ENCODE data around the gene RAMP1. TPM values are rescaled to one million over a fixed set of nuclear protein-coding genes. Genes with fewer than 3 reads are reported as not detected.

Gene RAMP1
- total RNA-seq, 1 donor from 2014 or later: 9.1 TPM

DNA sequence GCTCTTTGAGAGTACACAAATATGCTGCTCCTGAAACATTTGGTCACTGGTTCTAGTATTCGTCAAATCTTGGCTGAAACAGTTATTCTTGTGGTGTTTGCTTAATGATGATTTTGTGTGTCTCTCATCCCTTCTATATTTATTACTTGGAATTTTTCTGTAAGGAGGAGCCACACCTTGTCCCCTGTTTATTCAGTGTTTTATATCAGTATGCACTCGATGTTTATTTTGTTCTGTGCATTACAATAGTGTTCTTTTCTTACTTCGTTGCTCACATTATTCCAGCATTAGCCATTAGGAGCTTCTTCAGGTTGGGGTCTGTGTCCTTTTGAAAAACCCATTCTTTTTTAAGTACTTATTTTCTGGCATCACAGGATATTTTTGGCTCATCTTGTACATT, 5.1 kb upstream of the RAMP1 start:
- Mint-ChIP-seq H3K4me3 (ENCODE audit: unreplicated experiment) (no peak overlapping the region), H3K36me3 (ENCODE audit: low read depth, unreplicated experiment) (no peaks in the 10 kb centered on the region), H3K9me3 (ENCODE audit: unreplicated experiment) (peaks cover 2% of the 10 kb centered on the region), H3K27me3 (ENCODE audit: low read depth, unreplicated experiment) (peaks cover 33% of the 10 kb centered on the region), H3K27ac (ENCODE audit: unreplicated experiment) (no peak overlapping the region), H3K4me1 (ENCODE audit: low read depth, unreplicated experiment) (peaks cover 5% of the 10 kb centered on the region)
- H3K79me2 ChIP-seq (ENCODE audit: insufficient read depth, low read length): no peaks in the 10 kb centered on the region
- no peak for DNase-seq (ENCODE audit: low read depth)
- peaks cover 4% of the 10 kb centered on the region for H3K27me3 ChIP-seq (ENCODE audit: insufficient read depth, low read length)
- no peak overlapping the region for H3K4me3 ChIP-seq (ENCODE audit: insufficient read depth, low read depth, low read length)
- FAIRE-seq: peak; percentile 5
- TF ChIP-seq EZH2 (IDR thresholded peaks at IDR 0.05; ENCODE audit: insufficient read depth, low read length) (no peak), CTCF (IDR thresholded peaks at IDR 0.05; ENCODE audit: insufficient read depth, low read depth, low read length) (no peak)
- peaks cover 2% of the 10 kb centered on the region for H3K9me3 ChIP-seq (ENCODE audit: insufficient read depth, low read depth, low read length)
- H4K20me1 ChIP-seq (ENCODE audit: insufficient read depth, low read length): no peaks in the 10 kb centered on the region
- H3K27ac ChIP-seq (ENCODE audit: low read depth, low read length): no peak overlapping the region
- no peak overlapping the region for H3K4me2 ChIP-seq (ENCODE audit: low read length)
- no peak overlapping the region for H2AFZ ChIP-seq (ENCODE audit: low read depth, low read length)
- H3K9ac ChIP-seq (ENCODE audit: low read length): no peak overlapping the region
- H3K4me1 ChIP-seq (ENCODE audit: insufficient read depth, low read length): peaks cover 8% of the 10 kb centered on the region
- no peaks in the 10 kb centered on the region for H3K36me3 ChIP-seq (ENCODE audit: insufficient read depth, low read length)

DNA sequence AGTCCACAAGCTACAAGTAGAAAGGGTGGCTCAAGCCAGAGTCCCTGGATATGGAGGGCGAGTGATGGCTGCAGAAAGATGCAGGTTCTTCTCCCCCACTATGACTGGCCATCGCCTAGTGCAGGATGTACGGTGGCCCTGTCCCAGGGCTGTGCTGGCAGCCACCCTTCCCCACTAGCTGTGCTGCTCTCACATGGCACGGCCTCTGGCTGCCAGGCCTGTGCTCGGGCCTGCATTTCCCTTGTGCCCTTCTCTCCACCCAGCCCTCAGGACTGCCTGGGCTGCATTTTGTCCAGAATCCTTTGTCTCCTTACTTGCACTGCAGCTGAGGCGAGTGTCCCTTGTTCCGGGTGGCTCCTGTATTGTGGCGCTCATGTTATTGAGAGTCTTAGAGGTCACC, 1.6 kb upstream of the RAMP1 start:
- H3K9ac ChIP-seq (ENCODE audit: low read length): no peak overlapping the region
- H3K36me3 Mint-ChIP-seq (ENCODE audit: low read depth, unreplicated experiment): no peaks in the 10 kb centered on the region
- H3K4me1 Mint-ChIP-seq (ENCODE audit: low read depth, unreplicated experiment): peaks cover 9% of the 10 kb centered on the region

More for the DNA sequence above, 1.6 kb upstream of the RAMP1 start:
- no peaks in the 10 kb centered on the region for H3K9me3 Mint-ChIP-seq (ENCODE audit: unreplicated experiment)
- H3K27ac Mint-ChIP-seq (ENCODE audit: unreplicated experiment): no peak overlapping the region
- no peak overlapping the region for H2AFZ ChIP-seq (ENCODE audit: low read depth, low read length)
- peaks cover 8% of the 10 kb centered on the region for H3K4me1 ChIP-seq (ENCODE audit: insufficient read depth, low read length)
- no peaks in the 10 kb centered on the region for H4K20me1 ChIP-seq (ENCODE audit: insufficient read depth, low read length)
- H3K9me3 ChIP-seq (ENCODE audit: insufficient read depth, low read depth, low read length): no peaks in the 10 kb centered on the region
- FAIRE-seq (no peak), DNase-seq (ENCODE audit: low read depth) (no peak)
- no peak overlapping the region for H3K27ac ChIP-seq (ENCODE audit: low read depth, low read length)
- H3K4me3 ChIP-seq (ENCODE audit: insufficient read depth, low read depth, low read length): no peak overlapping the region
- TF ChIP-seq CTCF (IDR thresholded peaks at IDR 0.05; ENCODE audit: insufficient read depth, low read depth, low read length): no peak
- TF ChIP-seq EZH2 (IDR thresholded peaks at IDR 0.05; ENCODE audit: insufficient read depth, low read length): no peak
- H3K4me2 ChIP-seq (ENCODE audit: low read length): no peak overlapping the region
- no peak overlapping the region for H3K4me3 Mint-ChIP-seq (ENCODE audit: unreplicated experiment)
- H3K27me3 ChIP-seq (ENCODE audit: insufficient read depth, low read length): peaks cover 4% of the 10 kb centered on the region
- H3K27me3 Mint-ChIP-seq (ENCODE audit: low read depth, unreplicated experiment): peaks cover 30% of the 10 kb centered on the region
- H3K36me3 ChIP-seq (ENCODE audit: insufficient read depth, low read length): no peaks in the 10 kb centered on the region
- H3K79me2 ChIP-seq (ENCODE audit: insufficient read depth, low read length): no peaks in the 10 kb centered on the region
